ENCODE measurements around the gene MAPK10. TPM values are rescaled to one million over a fixed set of nuclear protein-coding genes. Genes with fewer than 3 reads are reported as not detected.

The MAPK10 gene
- total RNA-seq, 1 donor from 2014 or later = 19.2 TPM

GRCh38 chr4:86294883-86295282 is 65.0 kb downstream of the MAPK10 start:
- no peaks in the 10 kb centered on the region for H3K9me3 Mint-ChIP-seq (ENCODE audit: unreplicated experiment)
- TF ChIP-seq CTCF (IDR thresholded peaks at IDR 0.05) = no peak
- no peaks in the 10 kb centered on the region for H3K27me3 Mint-ChIP-seq (ENCODE audit: unreplicated experiment)
- peaks cover 32% of the 10 kb centered on the region for H3K4me1 Mint-ChIP-seq (ENCODE audit: unreplicated experiment)
- no peaks in the 10 kb centered on the region for H3K36me3 Mint-ChIP-seq (ENCODE audit: unreplicated experiment)
- H3K4me3 Mint-ChIP-seq (ENCODE audit: unreplicated experiment) = no peak overlapping the region
- no peak for DNase-seq (ENCODE audit: extremely low spot score, unreplicated experiment)
- H3K27ac Mint-ChIP-seq (ENCODE audit: unreplicated experiment) = no peak overlapping the region

GRCh38 chr4:86291180-86291579 is 68.7 kb downstream of the MAPK10 start:
- Mint-ChIP-seq H3K27ac (ENCODE audit: unreplicated experiment) (no peak overlapping the region), H3K27me3 (ENCODE audit: unreplicated experiment) (no peaks in the 10 kb centered on the region), H3K36me3 (ENCODE audit: unreplicated experiment) (no peaks in the 10 kb centered on the region), H3K9me3 (ENCODE audit: unreplicated experiment) (no peaks in the 10 kb centered on the region), H3K4me1 (ENCODE audit: unreplicated experiment) (peaks cover 50% of the 10 kb centered on the region), H3K4me3 (ENCODE audit: unreplicated experiment) (no peak overlapping the region)
- no peak for TF ChIP-seq CTCF (IDR thresholded peaks at IDR 0.05)
- DNase-seq (ENCODE audit: extremely low spot score, unreplicated experiment) = no peak

GRCh38 chr4:86286726-86287125 is 73.1 kb downstream of the MAPK10 start:
- H3K27me3 Mint-ChIP-seq (ENCODE audit: unreplicated experiment) = no peaks in the 10 kb centered on the region
- H3K36me3 Mint-ChIP-seq (ENCODE audit: unreplicated experiment) = no peaks in the 10 kb centered on the region
- no peak for TF ChIP-seq CTCF (IDR thresholded peaks at IDR 0.05)
- peaks cover 30% of the 10 kb centered on the region for H3K4me1 Mint-ChIP-seq (ENCODE audit: unreplicated experiment)
- no peak overlapping the region for H3K4me3 Mint-ChIP-seq (ENCODE audit: unreplicated experiment)
- DNase-seq (ENCODE audit: extremely low spot score, unreplicated experiment) = no peak
- H3K27ac Mint-ChIP-seq (ENCODE audit: unreplicated experiment) = peak overlapping the region; percentile 50
- H3K9me3 Mint-ChIP-seq (ENCODE audit: unreplicated experiment) = no peaks in the 10 kb centered on the region

- no peak for DNase-seq (ENCODE audit: extremely low spot score, unreplicated experiment)
- no peak for TF ChIP-seq CTCF (IDR thresholded peaks at IDR 0.05)
- H3K9me3 Mint-ChIP-seq (ENCODE audit: unreplicated experiment) = no peaks in the 10 kb centered on the region
- no peaks in the 10 kb centered on the region for H3K36me3 Mint-ChIP-seq (ENCODE audit: unreplicated experiment)
- no peak overlapping the region for H3K27ac Mint-ChIP-seq (ENCODE audit: unreplicated experiment)
- peaks cover 24% of the 10 kb centered on the region for H3K4me1 Mint-ChIP-seq (ENCODE audit: unreplicated experiment)
- H3K4me3 Mint-ChIP-seq (ENCODE audit: unreplicated experiment) = no peak overlapping the region
- no peaks in the 10 kb centered on the region for H3K27me3 Mint-ChIP-seq (ENCODE audit: unreplicated experiment)
Observed at GRCh38 chr4:86283371-86283770, 76.5 kb downstream of the MAPK10 start.

- no peak for TF ChIP-seq CTCF (IDR thresholded peaks at IDR 0.05)
- peaks cover 25% of the 10 kb centered on the region for H3K4me1 Mint-ChIP-seq (ENCODE audit: unreplicated experiment)
- H3K4me3 Mint-ChIP-seq (ENCODE audit: unreplicated experiment) = no peak overlapping the region
- no peaks in the 10 kb centered on the region for H3K36me3 Mint-ChIP-seq (ENCODE audit: unreplicated experiment)
- H3K9me3 Mint-ChIP-seq (ENCODE audit: unreplicated experiment) = no peaks in the 10 kb centered on the region
- no peaks in the 10 kb centered on the region for H3K27me3 Mint-ChIP-seq (ENCODE audit: unreplicated experiment)
- DNase-seq (ENCODE audit: extremely low spot score, unreplicated experiment) = no peak
- H3K27ac Mint-ChIP-seq (ENCODE audit: unreplicated experiment) = no peak overlapping the region
Observed at GRCh38 chr4:86280246-86280645, 79.6 kb downstream of the MAPK10 start.

All from osteocyte (in vitro differentiated cells).